HG03280 (cell line): ENCODE measurements around the gene DPP10.

Source experiments
- ATAC-seq: cut with Tn5 transposase; IDR thresholded peaks from one replicate; pipeline ENCODE4 v1.9.1; 2021; ENCODE audit warnings: mild to moderate bottlenecking, moderate library complexity; ENCODE audit not compliant: unreplicated experiment

The DPP10 gene

DNA sequence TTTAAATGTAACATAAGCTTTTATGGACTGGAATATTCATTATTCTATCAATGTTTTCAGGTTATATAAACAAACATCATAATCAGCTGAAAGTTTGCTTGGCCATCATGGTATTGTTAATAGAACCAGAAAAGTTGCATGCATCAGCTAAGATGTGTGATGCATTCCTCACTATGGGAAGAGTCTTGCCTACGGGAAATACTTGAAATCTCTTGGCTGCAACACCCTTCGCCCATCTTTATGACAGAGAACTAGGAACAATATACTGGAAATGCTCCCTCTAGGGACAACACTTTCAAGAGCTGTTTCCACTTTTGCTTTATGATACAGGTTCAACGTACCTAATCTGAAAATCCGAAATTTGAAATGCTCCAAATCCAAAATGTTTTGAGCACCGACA, 1390.8 kb downstream of the DPP10 start:
- no peak for ATAC-seq

GRCh38 chr2:115838539-115838938, 1396.1 kb downstream of the DPP10 start:
- no peak for ATAC-seq

DNA sequence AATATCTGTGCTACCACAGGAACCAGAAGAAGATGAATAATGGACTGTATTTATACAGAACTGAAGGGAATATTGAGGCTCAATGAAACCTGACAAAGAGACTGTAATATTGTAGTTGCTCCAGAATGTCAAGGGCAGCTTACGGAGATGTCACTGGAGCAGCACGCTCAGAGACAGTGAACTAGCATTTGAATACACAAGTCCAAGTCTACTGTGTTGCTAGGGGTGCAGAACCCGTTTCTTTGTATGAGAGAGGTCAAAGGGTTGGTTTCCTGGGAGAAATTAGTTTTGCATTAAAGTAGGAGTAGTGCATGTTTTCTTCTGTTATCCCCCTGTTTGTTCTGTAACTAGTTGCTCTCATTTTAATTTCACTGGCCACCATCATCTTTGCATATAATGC, 1399.9 kb downstream of the DPP10 start:
- ATAC-seq = no peak

- no peak for ATAC-seq
Observed at GRCh38 chr2:115848192-115848591, 1405.8 kb downstream of the DPP10 start.

DNA sequence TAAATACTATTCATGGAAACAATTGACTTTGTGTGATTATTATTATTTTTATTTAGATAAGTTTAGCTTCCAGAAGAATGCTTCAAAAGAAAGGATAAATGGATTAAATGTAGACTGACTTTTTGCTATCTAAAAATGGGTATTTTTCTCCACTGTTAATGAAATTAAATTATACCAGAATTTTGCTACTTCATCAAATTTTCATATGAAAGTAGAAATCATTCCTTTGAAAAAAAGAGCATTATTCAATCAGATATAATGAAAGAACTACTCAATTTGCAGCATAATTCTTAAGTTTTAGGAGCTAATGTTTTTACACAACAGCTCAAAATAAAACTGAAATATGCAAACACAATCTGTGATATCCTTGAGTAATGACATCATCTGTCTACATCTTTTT, 1424.6 kb downstream of the DPP10 start:
- no peak for ATAC-seq

DNA sequence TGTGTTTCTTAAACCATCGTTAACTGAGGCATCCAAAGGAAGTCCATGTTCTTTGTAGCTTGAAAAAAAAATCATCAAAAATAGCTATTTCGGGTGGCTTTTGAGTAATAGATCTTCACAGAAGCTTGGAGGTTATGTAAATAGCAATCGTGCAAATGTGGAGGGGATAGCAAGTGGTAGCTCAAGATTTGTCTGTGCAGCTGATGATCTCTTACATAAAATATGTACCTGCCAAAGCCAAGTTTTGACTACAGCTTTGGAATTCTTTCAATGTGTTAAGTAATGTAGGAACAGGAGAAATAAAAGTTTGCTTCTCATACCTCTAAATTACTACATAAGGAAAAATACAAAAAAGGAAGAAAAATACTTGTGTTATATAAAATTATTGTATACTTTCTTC, 1432.0 kb downstream of the DPP10 start:
- no peak for ATAC-seq

- no peak for ATAC-seq
Observed at GRCh38 chr2:115880558-115880957, 1438.1 kb downstream of the DPP10 start.

DNA sequence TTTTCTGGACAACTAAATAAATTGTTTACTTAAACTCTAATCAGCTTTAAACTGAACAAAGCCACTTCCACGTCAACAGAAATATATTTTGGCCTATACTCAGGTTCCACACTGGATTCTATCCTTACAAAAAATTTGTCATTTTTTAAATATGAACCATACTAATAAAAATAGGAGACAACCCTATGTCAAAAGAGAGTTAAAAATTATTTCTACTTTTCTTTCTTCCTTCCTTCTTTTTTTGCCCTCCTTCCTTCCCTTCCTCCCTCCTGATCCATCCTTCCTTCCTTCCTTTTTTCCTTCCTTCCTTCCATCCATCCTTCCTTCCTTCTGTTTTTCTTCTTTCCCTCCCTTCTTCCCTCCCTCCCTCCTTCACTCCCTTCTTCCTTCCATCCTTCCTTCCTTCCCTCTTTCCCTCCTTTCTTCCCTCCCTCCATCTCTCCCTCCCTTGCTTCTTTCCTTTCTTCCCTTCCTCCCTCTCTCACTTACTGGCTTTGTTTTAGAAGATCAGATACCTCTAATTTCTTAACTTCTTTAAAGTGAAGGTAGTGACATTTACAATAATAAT, 1444.9 kb downstream of the DPP10 start:
- no peak for ATAC-seq
